ENCODE measurements around the gene SPTBN1.
"Not testable (repeated sequence)": the region's sequence is repeated elsewhere in the genome, so short reads cannot be mapped to it uniquely, and the experiment has no call there.

Gene SPTBN1

GRCh38 chr2:54528311-54528955 is 72.3 kb downstream of the SPTBN1 start:
- ATAC-seq (no peak), DNase-seq (no peak)

DNA sequence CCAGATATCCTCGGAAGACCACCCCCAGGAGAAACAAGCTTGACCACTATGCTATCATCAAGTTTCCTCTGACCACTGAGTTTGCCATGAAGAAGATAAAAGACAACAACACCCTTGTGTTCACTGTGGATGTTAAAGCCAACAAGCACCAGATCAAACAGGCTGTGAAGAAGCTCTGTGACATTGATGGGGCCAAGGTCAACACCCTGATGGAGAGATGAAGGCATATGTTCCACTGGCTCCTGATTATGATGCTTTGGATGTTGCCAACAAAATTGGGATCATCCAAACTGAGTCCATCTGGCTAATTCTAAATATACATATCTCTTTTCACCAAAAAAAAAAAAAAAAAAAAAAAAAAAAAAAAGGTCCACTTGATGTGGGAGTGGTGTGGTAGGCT is 73.4 kb downstream of the SPTBN1 start:
- not testable (repeated sequence) for ATAC-seq, DNase-seq

DNA sequence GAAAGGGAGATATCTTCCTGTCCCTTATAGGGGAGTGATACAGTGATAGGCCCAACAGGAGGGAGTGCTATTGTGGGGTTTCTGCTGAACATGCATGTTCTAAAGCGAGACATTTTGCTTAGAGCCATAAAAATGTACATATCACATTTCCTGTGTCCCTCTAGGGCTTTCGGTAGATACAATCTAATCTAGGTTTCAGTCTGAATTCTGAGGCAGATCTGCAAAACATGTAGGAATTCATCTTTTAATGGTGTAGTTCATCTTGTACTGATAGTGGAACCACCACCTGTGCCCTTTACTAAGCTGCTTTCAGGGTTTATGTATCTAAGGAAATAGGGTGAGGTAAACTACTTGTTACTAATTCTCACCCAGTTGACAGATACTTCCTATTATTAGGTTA is 73.8 kb downstream of the SPTBN1 start:
- ATAC-seq (no peak), DNase-seq (no peak)

DNA sequence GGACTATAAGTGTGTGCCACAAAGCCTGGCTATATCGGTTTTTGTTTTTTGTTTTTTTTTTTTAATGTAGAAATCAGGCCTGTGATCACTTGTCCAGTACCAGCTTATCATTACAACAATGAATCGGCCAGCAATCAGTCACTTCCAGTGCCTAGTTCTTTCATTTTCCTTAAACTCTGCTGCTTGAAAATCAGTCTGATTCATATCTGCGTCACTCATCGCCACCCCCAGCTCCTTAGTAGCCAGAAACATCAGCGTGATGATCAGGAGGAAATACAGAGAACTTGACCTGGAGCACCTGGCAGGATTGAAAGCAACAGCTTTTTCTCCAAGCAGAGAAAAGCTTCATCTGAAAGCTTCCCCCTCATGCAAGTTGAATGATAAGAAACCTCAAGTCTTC is 75.4 kb downstream of the SPTBN1 start:
- no peak for ATAC-seq
- no peak for DNase-seq

- no peak for DNase-seq
- ATAC-seq, result no peak
These were observed 78.1 kb downstream of the SPTBN1 start for GRCh38 chr2:54534221-54534620.

DNA sequence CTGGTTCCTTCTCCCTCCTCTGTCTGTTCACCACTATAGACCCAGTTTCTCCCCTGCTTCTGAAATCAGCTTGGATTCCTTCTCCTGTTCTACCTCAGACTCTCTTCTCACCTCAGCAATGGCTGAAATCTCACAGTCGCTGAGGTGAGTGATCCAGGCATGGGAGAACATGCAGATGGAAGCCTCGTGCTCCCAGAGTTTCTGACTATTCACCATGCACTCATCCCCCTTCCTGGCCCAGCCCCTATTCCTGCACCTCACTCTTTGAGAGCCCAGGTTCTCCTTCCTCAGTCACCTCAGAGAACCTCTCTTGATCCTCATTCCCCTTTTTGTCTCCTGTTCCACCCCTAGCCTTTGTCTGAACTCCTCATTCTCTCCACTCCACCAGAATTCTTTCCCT is 78.5 kb downstream of the SPTBN1 start:
- no peak for DNase-seq
- no peak for ATAC-seq

- DNase-seq, result no peak
- ATAC-seq, result no peak
These were observed 79.6 kb downstream of the SPTBN1 start for GRCh38 chr2:54535599-54536195.

- DNase-seq (no peak), ATAC-seq (no peak)
These were observed 80.6 kb downstream of the SPTBN1 start for GRCh38 chr2:54536720-54537119.

DNA sequence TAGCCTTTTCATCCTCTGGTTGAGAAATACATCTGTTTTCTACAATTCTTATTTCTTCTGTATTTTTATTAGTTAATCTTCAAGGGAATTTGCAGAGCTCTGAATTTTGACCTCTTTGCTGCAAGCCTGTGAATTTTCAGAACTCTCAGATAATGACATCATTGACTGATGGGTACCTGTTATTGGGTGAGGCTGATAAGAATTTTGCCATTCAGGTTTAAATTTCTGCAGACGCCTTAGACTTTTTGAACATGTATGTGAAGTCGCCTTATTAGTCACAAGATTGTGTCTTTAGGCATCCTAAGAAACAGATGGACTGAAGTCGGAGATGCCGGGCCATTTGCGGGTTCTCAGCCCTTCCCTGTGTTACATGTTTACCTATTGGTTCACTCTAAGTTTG is 82.4 kb downstream of the SPTBN1 start:
- DNase-seq (no peak), ATAC-seq (no peak)

DNA sequence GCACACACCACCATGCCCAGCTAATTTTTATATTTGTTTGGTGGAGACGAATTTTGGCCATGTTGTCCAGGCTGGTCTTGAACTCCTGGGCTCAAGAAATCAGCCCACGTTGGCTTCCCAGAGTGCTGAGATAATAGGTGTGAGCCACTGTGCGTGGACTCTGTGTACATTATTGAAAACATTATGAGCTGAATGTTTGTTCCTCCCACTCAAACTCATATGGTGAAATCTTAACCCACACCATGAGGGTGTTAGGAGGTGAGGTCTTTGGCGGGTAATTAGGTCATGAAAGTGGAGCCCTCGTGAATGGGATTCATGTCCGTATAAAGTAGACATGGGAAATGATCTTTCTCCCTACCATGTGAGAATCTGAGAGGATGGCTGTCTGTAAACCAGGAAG is 83.6 kb downstream of the SPTBN1 start:
- ATAC-seq (no peak), DNase-seq (no peak)

DNA sequence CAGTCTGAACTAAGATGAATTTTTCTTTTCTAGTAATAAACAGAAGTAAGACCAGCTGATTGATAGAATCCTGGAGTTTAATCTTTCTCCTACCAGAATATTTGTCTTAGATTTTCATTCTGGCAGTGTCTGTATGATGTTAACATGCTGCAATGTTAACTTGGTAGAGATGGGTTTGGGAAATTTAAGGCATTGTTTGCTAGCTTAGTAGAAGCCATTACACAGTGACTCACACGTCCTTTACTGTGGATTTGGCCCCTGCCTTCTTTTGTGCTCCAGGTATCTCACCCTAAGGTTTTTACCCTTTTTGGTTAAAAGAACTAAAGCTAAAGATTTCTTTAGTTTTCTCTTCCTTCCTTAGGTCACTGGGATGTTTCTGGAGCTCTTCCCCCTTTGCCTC is 84.1 kb downstream of the SPTBN1 start:
- DNase-seq, result no peak
- ATAC-seq, result no peak

DNA sequence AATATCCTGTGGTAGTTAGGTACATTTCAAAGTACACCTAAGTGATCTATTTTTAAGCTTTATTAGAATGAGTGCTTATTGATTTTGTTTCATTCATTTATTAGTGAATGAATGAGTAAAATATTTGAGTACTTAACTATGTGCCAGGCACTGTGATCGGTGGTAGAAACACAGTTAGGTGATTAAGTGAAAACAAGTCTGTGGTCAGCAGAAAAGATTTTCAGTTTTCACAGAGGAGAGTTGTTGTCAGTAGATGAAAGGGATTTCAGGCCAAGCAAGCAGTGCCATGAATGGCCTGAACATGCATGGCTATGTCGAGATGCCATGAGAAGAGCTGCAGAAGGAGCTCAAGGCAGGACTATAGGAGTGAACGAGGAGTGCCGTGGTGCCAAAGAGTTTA is 85.9 kb downstream of the SPTBN1 start:
- DNase-seq (no peak), ATAC-seq (no peak)

DNA sequence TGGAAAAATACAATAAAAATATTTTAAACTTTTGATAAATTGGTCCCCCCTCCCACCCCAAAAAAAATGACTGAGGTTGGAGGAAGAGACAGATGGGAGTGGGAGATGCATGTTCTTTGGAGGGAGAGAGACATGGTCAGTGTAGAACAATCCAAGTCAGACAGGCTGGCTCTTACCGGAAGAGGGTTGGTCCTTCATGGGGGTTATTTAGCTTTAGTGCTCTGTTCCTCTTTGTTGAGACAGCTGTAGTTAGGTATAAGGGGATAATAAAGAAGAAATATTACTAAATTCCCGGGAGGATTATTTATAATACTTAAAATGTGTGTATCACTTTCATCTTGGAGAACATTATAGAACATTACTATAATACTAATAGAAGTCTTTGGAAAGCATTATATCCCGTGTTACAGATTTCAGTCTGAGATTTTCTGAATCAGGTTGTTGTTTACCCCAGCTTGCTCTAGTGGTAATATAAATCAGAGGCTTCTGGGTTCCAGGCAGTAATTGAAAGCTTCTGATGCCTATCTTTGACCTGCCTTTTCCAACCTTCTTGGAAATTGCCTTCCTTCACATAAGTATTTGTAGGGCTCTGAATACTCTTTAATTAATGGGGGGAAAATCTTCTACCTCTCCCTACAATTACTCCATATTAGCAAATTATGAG is 87.7 kb downstream of the SPTBN1 start:
- ATAC-seq (no peak), DNase-seq (no peak)

- ATAC-seq, result peak; percentile 34
- no peak for DNase-seq
These were observed 89.7 kb downstream of the SPTBN1 start for GRCh38 chr2:54545702-54546450.

DNA sequence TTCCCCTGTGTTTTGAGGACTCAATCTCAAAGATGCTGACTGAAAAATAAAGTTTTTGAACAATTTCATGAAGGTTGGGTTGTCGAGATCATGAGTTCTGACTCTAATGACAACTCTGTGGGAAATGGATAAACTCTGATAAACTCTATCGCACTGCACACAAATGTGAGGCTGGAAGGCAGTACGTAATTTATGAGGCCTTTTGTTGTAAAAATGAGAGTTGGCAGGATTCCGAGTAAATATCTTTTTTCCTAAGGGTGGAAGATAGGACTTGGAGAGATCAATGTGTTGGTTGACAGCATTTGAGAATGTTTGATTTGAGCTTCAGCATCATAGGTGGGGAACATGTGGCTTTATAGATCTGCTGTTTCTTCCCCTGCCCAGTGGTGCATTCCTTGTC is 90.4 kb downstream of the SPTBN1 start:
- no peak for ATAC-seq
- DNase-seq, result no peak

DNA sequence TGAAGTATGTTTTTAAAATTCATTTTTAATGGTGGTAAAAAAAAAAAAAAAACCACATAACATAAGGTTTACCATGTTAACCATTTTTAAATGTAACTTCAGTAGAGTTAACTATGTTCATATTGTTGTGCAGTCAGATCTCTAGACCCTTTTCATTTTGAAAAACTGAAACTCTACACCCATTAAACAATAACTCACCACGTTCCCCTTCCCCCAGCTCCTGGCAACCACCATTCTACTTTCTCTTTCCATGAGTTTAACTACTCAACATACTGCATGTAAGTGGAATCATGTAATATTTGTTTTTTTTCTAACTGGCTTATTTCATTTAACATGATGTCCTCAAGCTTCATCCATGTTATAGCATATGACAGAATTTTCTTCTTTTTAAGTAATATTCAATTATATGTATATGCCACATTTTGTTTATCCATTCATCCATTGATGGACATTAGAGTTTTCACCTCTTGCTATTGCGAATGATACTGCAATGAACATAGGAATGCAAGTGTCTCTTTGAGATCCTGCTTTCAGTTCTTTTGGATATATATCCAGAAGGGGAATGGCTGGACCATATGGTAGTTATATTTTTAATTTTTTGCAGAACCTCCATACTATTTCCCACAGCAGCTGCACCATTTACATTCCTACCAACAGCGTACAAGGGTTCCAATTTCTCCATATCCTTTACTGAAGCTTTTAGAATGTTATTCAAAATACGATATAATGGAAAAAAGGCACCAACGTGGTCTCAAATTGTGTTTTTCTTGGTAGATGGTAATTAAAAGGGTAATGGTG is 91.0 kb downstream of the SPTBN1 start:
- DNase-seq, result no peak
- ATAC-seq, result peak; percentile 53

DNA sequence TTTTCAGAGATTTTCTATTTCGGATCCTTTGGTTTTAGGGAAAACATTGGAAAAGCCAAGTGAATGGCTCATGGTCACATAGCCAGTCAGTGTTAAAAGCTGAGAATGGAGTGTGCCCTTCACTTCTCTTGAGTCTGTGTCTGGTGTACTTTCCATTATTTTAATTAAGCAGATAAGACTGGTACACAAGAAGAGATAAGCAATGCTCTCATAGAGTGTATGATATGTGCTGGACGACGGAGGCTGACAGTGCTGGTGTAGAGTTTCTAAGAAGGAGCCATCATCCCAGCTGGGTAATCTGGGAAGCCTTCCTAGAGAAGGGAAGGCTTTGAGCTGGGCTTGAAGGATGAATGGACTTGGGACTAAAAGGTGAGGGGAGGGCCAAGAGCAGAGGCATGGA is 93.3 kb downstream of the SPTBN1 start:
- DNase-seq, result no peak
- no peak for ATAC-seq

DNA sequence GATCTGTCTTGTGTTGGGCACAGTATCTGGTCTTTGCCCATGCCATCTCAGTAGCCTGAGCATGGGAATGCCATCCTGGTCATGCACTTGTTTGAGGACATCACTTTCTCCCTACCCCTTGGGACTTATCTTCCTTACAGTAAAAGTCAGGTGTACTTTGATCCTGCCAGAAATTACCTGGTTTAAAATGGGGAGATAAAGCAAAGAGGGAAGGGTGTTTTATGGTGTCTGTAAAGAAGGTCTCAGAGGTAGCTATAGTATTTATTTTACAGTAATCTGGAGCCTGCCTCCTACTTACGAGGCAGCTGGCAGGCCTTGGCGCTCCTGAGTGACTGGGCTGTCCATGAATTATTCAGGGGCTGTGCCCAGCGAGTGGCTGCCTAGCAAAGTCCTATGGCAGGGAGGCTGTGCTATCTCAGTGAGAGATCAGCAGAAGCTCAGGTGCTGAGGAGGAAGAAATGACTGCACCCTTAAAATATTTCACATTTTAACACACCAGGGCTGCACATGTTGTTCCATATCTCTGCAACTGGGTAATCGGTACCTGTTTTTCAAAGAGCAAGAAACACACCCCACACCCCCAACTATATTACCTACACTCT is 93.9 kb downstream of the SPTBN1 start:
- DNase-seq (no peak), ATAC-seq (no peak)

- DNase-seq (no peak), ATAC-seq (no peak)
These were observed 94.4 kb downstream of the SPTBN1 start for GRCh38 chr2:54550547-54550946.

GRCh38 chr2:54551123-54551756 is 95.1 kb downstream of the SPTBN1 start:
- DNase-seq, result no peak
- ATAC-seq, result no peak

DNA sequence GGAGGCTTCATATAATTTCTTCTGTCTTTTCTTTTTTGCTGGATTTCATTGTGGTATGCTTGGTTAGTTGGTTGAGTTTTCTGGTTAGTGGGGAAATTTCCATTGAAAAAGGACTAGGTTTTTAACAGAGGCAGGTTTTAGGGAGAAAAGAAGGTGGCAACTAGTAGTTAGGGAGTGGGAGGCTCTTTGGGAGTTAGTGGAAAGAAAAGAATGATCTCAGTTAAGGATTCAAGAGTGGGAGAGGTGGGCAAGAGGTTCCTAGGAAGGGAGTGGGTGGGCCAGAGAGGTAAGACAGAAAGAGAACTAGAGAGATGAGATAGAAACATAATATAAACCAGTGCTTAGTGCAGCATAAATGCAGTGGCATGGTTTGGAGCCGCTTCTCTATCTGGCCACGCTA is 96.9 kb downstream of the SPTBN1 start:
- no peak for DNase-seq
- ATAC-seq, result no peak

Data from stimulated activated naive CD8-positive, alpha-beta T cell treated with anti-CD3 and anti-CD28 coated beads, Interleukin-15, Interleukin-2, amounts not matched to agents 100 U/mL and 50 U/mL, for 24 hours (primary cell).